Neural progenitor cell (in vitro differentiated cells): ENCODE data around the gene CAMK1D. TPM values are rescaled to one million over a fixed set of nuclear protein-coding genes. Genes with fewer than 3 reads are reported as not detected.

Experiments used
- DNase-seq: peaks from one replicate; pipeline ENCODE4 v3.0.0-alpha.2; 2016; ENCODE audit warnings: low spot score
- H2AFZ ChIP-seq: fragments of 200-600 bp; sonication (generic); replicated peaks from 2 replicates; pipeline ENCODE4 v1.6.1; 2016; ENCODE audit warnings: antibody characterized with exemption
- H3F3A ChIP-seq: fragments of 200-600 bp; sonication (generic); 2 replicates; pipeline ENCODE4 v1.6.1; 2016; ENCODE audit warnings: antibody characterized with exemption, low read depth
- H3K27ac ChIP-seq: fragments of 200-600 bp; sonication (generic); 2 replicates; pipeline ENCODE4 v1.5.1; 2016; ENCODE audit warnings: mild to moderate bottlenecking
- H3K27me3 ChIP-seq: fragments of 200-600 bp; sonication (generic); 2 replicates; pipeline ENCODE4 v1.6.1; 2016; ENCODE audit warnings: mild to moderate bottlenecking, moderate library complexity
- H3K36me3 ChIP-seq: fragments of 200-600 bp; sonication (generic); 2 replicates; pipeline ENCODE4 v1.5.1; 2016
- H3K4me1 ChIP-seq: fragments of 200-600 bp; sonication (generic); 2 replicates; pipeline ENCODE4 v1.6.1; 2016; ENCODE audit warnings: mixed run types
- H3K4me2 ChIP-seq: fragments of 200-600 bp; sonication (generic); 2 replicates; pipeline ENCODE4 v1.6.1; 2016
- H3K4me3 ChIP-seq: fragments of 200-600 bp; sonication (generic); 2 replicates; pipeline ENCODE4 v1.5.1; 2016
- H3K79me2 ChIP-seq: fragments of 200-600 bp; sonication (generic); 2 replicates; pipeline ENCODE4 v1.6.1; 2016; ENCODE audit warnings: low read depth
- H3K9ac ChIP-seq: fragments of 200-600 bp; sonication (generic); 2 replicates; pipeline ENCODE4 v1.6.1; 2016
- H3K9me3 ChIP-seq: fragments of 200-600 bp; sonication (generic); 2 replicates; pipeline ENCODE4 v1.5.1; 2016; ENCODE audit warnings: low read depth
- H4K20me1 ChIP-seq: fragments of 200-600 bp; sonication (generic); 2 replicates; pipeline ENCODE4 v1.6.1; 2016; ENCODE audit warnings: low read depth
- H3K27ac Mint-ChIP-seq: 3 replicates; pipeline ENCODE4 v1.8.0; 2021; ENCODE audit warnings: mixed read lengths
- H3K27me3 Mint-ChIP-seq: 2 replicates; pipeline ENCODE4 v1.8.0; 2022; ENCODE audit warnings: low read depth, mild to moderate bottlenecking, inconsistent platforms, moderate library complexity, mixed read lengths; ENCODE audit not compliant: insufficient read depth
- H3K36me3 Mint-ChIP-seq: 3 replicates; pipeline ENCODE4 v1.8.0; 2021; ENCODE audit warnings: mixed read lengths
- H3K4me1 Mint-ChIP-seq: 3 replicates; pipeline ENCODE4 v1.8.0; 2021; ENCODE audit warnings: mixed read lengths
- H3K4me3 Mint-ChIP-seq: 3 replicates; pipeline ENCODE4 v1.8.0; 2021; ENCODE audit warnings: mild to moderate bottlenecking, moderate library complexity, mixed read lengths
- H3K9me3 Mint-ChIP-seq: 3 replicates; pipeline ENCODE4 v1.8.0; 2020; ENCODE audit warnings: mixed read lengths
- EZH2 ChIP-seq: fragments of 200-600 bp; sonication (generic); IDR thresholded peaks from 2 replicates; pipeline ENCODE4 v1.6.1; 2017; ENCODE audit warnings: antibody characterized with exemption, mild to moderate bottlenecking, moderate library complexity
- EZH2phosphoT487 ChIP-seq: fragments of 200-600 bp; sonication (generic); IDR thresholded peaks from 2 replicates; pipeline ENCODE4 v1.6.1; 2017; ENCODE audit warnings: antibody characterized with exemption
- total RNA-seq: library from RNA; depleted of rRNA; stranded (reverse); fragments of >200 nt; gene quantifications from 2 replicates; pipeline ENCODE4 v1.2.3, GENCODE V29; 2015; ENCODE audit warnings: low replicate concordance
- TF ChIP-seq, protein P1 (sequence below): fragments of 200-600 bp; sonication (generic); IDR thresholded peaks from 2 replicates; pipeline ENCODE4 v1.5.1; 2017; ENCODE audit warnings: antibody characterized with exemption, mild to moderate bottlenecking

CAMK1D gene
- total RNA-seq, 1 donor from 2014 or later, result 7.6 TPM

GRCh38 chr10:12579954-12580858 is 230.9 kb downstream of the CAMK1D start:
- H3K9ac ChIP-seq, result no peak overlapping the region
- no peaks in the 10 kb centered on the region for H3K36me3 ChIP-seq
- no peak overlapping the region for H3K27ac ChIP-seq
- no peaks in the 10 kb centered on the region for H3K9me3 ChIP-seq
- H3K4me1 ChIP-seq, result no peaks in the 10 kb centered on the region
- Mint-ChIP-seq H3K36me3 (peaks cover 4% of the 10 kb centered on the region), H3K27ac (no peak overlapping the region), H3K4me1 (peaks cover 4% of the 10 kb centered on the region), H3K4me3 (no peak overlapping the region), H3K27me3 (peaks cover 2% of the 10 kb centered on the region), H3K9me3 (peaks cover 28% of the 10 kb centered on the region)
- H3K79me2 ChIP-seq, result no peaks in the 10 kb centered on the region
- no peak overlapping the region for H3K4me2 ChIP-seq
- H2AFZ ChIP-seq, result no peak overlapping the region
- no peaks in the 10 kb centered on the region for H3K27me3 ChIP-seq
- H3F3A ChIP-seq, result no peaks in the 10 kb centered on the region
- DNase-seq, result no peak
- TF ChIP-seq EZH2, result no peak
- no peak for TF ChIP-seq EZH2phosphoT487
- TF ChIP-seq, protein P1, sequence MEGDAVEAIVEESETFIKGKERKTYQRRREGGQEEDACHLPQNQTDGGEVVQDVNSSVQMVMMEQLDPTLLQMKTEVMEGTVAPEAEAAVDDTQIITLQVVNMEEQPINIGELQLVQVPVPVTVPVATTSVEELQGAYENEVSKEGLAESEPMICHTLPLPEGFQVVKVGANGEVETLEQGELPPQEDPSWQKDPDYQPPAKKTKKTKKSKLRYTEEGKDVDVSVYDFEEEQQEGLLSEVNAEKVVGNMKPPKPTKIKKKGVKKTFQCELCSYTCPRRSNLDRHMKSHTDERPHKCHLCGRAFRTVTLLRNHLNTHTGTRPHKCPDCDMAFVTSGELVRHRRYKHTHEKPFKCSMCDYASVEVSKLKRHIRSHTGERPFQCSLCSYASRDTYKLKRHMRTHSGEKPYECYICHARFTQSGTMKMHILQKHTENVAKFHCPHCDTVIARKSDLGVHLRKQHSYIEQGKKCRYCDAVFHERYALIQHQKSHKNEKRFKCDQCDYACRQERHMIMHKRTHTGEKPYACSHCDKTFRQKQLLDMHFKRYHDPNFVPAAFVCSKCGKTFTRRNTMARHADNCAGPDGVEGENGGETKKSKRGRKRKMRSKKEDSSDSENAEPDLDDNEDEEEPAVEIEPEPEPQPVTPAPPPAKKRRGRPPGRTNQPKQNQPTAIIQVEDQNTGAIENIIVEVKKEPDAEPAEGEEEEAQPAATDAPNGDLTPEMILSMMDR, result no peak
- no peaks in the 10 kb centered on the region for H4K20me1 ChIP-seq
- no peak overlapping the region for H3K4me3 ChIP-seq

- Histone ChIP-seq H3F3A (no peaks in the 10 kb centered on the region), H3K4me3 (no peak overlapping the region), H3K9ac (no peak overlapping the region), H3K4me1 (peaks cover 4% of the 10 kb centered on the region), H3K27me3 (no peaks in the 10 kb centered on the region), H4K20me1 (no peaks in the 10 kb centered on the region), H3K9me3 (no peaks in the 10 kb centered on the region), H2AFZ (no peak overlapping the region), H3K36me3 (no peaks in the 10 kb centered on the region), H3K27ac (no peak overlapping the region), H3K4me2 (no peak overlapping the region), H3K79me2 (no peaks in the 10 kb centered on the region)
- DNase-seq, result no peak
- peaks cover 4% of the 10 kb centered on the region for H3K4me1 Mint-ChIP-seq
- no peak overlapping the region for H3K27ac Mint-ChIP-seq
- H3K9me3 Mint-ChIP-seq, result peaks cover 22% of the 10 kb centered on the region
- peaks cover 2% of the 10 kb centered on the region for H3K27me3 Mint-ChIP-seq
- no peaks in the 10 kb centered on the region for H3K36me3 Mint-ChIP-seq
- H3K4me3 Mint-ChIP-seq, result no peak overlapping the region
- TF ChIP-seq, protein P1, result no peak
Measured at GRCh38 chr10:12583891-12584595, 234.7 kb downstream of the CAMK1D start.

DNA sequence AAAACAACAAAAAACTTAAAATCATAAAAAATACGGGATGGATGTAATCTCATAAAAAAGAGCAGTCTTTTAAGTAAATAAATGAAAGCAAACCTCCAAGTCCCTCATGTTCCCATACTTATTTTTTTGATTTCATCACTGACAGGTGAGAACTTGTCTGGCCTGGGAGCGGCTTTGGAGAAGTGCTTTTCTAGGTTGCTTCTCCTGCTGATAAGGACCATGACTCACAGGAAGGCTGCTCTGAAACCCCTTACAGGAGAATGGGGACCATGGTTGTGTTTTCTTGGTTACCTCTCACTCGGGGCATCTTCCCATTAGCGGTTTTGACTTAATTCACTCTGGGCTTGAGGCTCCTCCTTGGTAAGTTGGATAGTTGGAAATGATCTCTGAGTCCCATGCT is 237.4 kb downstream of the CAMK1D start:
- no peak for DNase-seq
- Mint-ChIP-seq H3K9me3 (peaks cover 14% of the 10 kb centered on the region), H3K36me3 (no peaks in the 10 kb centered on the region), H3K27me3 (peaks cover 2% of the 10 kb centered on the region), H3K4me1 (peaks cover 10% of the 10 kb centered on the region), H3K4me3 (no peak overlapping the region), H3K27ac (no peak overlapping the region)
- no peaks in the 10 kb centered on the region for H3K79me2 ChIP-seq
- no peak for TF ChIP-seq EZH2
- TF ChIP-seq EZH2phosphoT487, result no peak
- TF ChIP-seq, protein P1, result no peak
- H3K9me3 ChIP-seq, result no peaks in the 10 kb centered on the region
- H3K36me3 ChIP-seq, result no peaks in the 10 kb centered on the region
- no peak overlapping the region for H3K4me3 ChIP-seq
- no peak overlapping the region for H3K9ac ChIP-seq
- H2AFZ ChIP-seq, result no peak overlapping the region
- H3F3A ChIP-seq, result no peaks in the 10 kb centered on the region
- H3K27ac ChIP-seq, result no peak overlapping the region
- no peaks in the 10 kb centered on the region for H4K20me1 ChIP-seq
- H3K27me3 ChIP-seq, result no peaks in the 10 kb centered on the region
- H3K4me1 ChIP-seq, result peaks cover 4% of the 10 kb centered on the region
- no peak overlapping the region for H3K4me2 ChIP-seq
